GM18502 (cell line): ENCODE data around the gene ALKBH4.
"Not testable (repeated sequence)": the region's sequence is repeated elsewhere in the genome, so short reads cannot be mapped to it uniquely, and the experiment has no call there.

Source experiments
- ATAC-seq: cut with Tn5 transposase; IDR thresholded peaks from one replicate; pipeline ENCODE4 v1.9.1; 2021; ENCODE audit warnings: mild to moderate bottlenecking; ENCODE audit not compliant: unreplicated experiment, poor library complexity

ALKBH4 gene

GRCh38 chr7:102464577-102465280 lies at the start of gene ALKBH4, which contains the start of gene LRWD1:
ALKBH4 (minus strand) TSS chr7:102464863; CDS start chr7:102464836, 27 bp downstream.
LRWD1 (plus strand) TSS chr7:102464984; CDS start chr7:102465081, 97 bp downstream.
- ATAC-seq: peak; percentile 83

GRCh38 chr7:102512642-102513221 lies 48.1 kb upstream of the ALKBH4 start:
- ATAC-seq: not testable (repeated sequence)

GRCh38 chr7:102511860-102512522 lies 47.3 kb upstream of the ALKBH4 start:
- peak; percentile 45 for ATAC-seq

- ATAC-seq: not testable (repeated sequence)
Measured at GRCh38 chr7:102510575-102510974, 45.9 kb upstream of the ALKBH4 start.

GRCh38 chr7:102507410-102508088 lies 42.9 kb upstream of the ALKBH4 start:
- not testable (repeated sequence) for ATAC-seq

- ATAC-seq: not testable (repeated sequence)
Measured at GRCh38 chr7:102505298-102506185, 40.9 kb upstream of the ALKBH4 start.

- ATAC-seq: not testable (repeated sequence)
Measured at GRCh38 chr7:102503141-102503540, 38.5 kb upstream of the ALKBH4 start.

GRCh38 chr7:102498321-102498720 lies 33.7 kb upstream of the ALKBH4 start:
- not testable (repeated sequence) for ATAC-seq

- ATAC-seq: not testable (repeated sequence)
Measured at GRCh38 chr7:102497308-102497707, 32.6 kb upstream of the ALKBH4 start.

GRCh38 chr7:102496861-102497260 lies 32.2 kb upstream of the ALKBH4 start:
- ATAC-seq: not testable (repeated sequence)

- peak; percentile 66 for ATAC-seq
Measured at GRCh38 chr7:102494473-102495149, 29.9 kb upstream of the ALKBH4 start.

GRCh38 chr7:102494026-102494425 lies 29.4 kb upstream of the ALKBH4 start:
- not testable (repeated sequence) for ATAC-seq

- ATAC-seq: peak; percentile 35
Measured at GRCh38 chr7:102493220-102493935, 28.7 kb upstream of the ALKBH4 start.

GRCh38 chr7:102490529-102491075 lies 25.9 kb upstream of the ALKBH4 start:
- ATAC-seq: peak; percentile 62

GRCh38 chr7:102484317-102484716 lies 19.7 kb upstream of the ALKBH4 start:
- ATAC-seq: not testable (repeated sequence)

- not testable (repeated sequence) for ATAC-seq
Measured at GRCh38 chr7:102481962-102482361, 17.3 kb upstream of the ALKBH4 start.

- not testable (repeated sequence) for ATAC-seq
Measured at GRCh38 chr7:102479982-102480637, 15.4 kb upstream of the ALKBH4 start.

GRCh38 chr7:102479209-102479584 lies 14.5 kb upstream of the ALKBH4 start:
- ATAC-seq: peak; percentile 39
